Umbilical cord (tissue), 2 donors: ENCODE results near the gene AMIGO2. TPM values are rescaled to one million over a fixed set of nuclear protein-coding genes. Genes with fewer than 3 reads are reported as not detected.
"Not testable (repeated sequence)": the region's sequence is repeated elsewhere in the genome, so short reads cannot be mapped to it uniquely, and the experiment has no call there.

Experiments
- DNase-seq: peaks from one replicate; pipeline ENCODE4 v3.0.0-alpha.2; 2015; ENCODE audit warnings: low spot score
- total RNA-seq: library from RNA; depleted of rRNA; stranded (reverse); fragments of >200 nt; gene quantifications from one replicate; pipeline ENCODE4 v1.2.3, GENCODE V29; 2014; ENCODE audit warnings: low replicate concordance; ENCODE audit not compliant: insufficient read depth

Gene AMIGO2, protein sequence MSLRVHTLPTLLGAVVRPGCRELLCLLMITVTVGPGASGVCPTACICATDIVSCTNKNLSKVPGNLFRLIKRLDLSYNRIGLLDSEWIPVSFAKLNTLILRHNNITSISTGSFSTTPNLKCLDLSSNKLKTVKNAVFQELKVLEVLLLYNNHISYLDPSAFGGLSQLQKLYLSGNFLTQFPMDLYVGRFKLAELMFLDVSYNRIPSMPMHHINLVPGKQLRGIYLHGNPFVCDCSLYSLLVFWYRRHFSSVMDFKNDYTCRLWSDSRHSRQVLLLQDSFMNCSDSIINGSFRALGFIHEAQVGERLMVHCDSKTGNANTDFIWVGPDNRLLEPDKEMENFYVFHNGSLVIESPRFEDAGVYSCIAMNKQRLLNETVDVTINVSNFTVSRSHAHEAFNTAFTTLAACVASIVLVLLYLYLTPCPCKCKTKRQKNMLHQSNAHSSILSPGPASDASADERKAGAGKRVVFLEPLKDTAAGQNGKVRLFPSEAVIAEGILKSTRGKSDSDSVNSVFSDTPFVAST
- 56.6 TPM for total RNA-seq

DNA sequence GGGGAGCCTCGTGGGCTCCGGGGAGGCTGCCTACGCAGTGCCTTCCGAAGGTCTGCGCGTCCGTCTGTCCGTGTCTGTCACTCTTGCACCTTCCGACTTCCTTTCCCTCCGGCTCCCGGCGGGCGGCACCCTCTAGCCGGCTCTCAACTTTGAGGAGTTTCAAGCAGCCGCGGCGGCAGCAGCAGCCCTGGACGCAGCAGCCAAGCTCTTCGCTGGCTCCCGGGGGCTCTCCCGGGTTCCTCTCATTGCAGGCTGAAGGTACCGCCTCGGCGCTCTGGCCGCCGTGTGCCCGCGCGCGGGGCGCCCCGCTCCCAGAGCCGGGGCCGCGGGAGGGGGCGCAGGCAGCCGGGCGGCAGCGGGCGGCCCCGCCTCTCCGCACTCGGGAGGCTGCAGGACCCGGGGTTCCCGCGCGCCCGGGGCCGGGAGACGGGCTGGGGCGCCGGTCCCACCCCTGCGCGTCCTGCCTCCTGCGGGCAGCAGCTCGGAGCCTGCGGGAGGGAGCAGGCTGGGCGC lies at the start of gene AMIGO2, which contains the start of gene PCED1B:
Gene AMIGO2, minus strand, starts transcription at position 492 of the 513 bp plus-strand sequence. CDS start 957 bp downstream, outside the sequence.
Gene PCED1B, plus strand, starts transcription at position 154 of the 513 bp plus-strand sequence. CDS start 155,443 bp downstream, outside the sequence.
- DNase-seq, result peak; percentile 77

GRCh38 chr12:47126246-47126645 lies 46.5 kb upstream of the AMIGO2 start:
- no peak for DNase-seq

DNA sequence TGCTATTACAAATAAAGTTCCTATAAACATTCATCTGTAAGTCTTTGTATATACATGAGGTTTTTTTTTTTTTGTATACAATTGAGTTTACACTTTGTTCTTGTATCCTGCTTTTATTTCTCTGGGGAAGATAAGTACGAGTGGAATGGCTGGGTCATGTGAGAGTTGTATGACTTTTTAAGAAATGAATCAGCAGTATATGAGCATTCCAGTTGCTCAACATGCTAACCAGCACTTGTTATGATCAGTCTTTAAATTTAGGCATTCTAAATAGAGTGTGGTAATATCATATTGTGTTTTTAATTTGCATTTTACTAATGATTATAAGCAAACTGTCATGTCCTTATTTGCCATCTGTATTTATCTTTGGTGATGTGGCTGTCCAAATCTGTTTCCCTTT lies 44.7 kb upstream of the AMIGO2 start:
- DNase-seq, result no peak

- no peak for DNase-seq
Measured at GRCh38 chr12:47123730-47124129, 44.0 kb upstream of the AMIGO2 start.

- no peak for DNase-seq
Measured at GRCh38 chr12:47122602-47123001, 42.8 kb upstream of the AMIGO2 start.

GRCh38 chr12:47121146-47121545 lies 41.4 kb upstream of the AMIGO2 start:
- no peak for DNase-seq

DNA sequence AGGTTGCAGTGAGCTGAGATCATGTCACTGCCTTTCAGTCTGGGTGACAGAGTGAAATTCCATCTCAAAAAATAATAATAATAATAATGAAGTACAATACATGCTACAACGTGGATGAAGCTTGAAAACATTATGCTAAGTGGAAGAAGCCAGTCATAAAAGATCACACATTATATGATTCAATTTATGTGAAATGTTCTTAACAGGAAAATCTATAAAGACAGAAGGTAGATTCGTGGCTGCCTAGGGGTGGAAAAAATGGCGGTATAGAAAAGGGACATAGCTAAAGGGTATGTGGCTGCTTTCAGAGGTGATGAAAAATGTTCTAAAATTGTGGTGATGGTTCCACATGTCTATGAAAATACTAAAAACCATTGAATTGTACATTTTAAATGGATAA lies 41.0 kb upstream of the AMIGO2 start:
- DNase-seq, result no peak

- not testable (repeated sequence) for DNase-seq
Measured at GRCh38 chr12:47117305-47117704, 37.5 kb upstream of the AMIGO2 start.

DNA sequence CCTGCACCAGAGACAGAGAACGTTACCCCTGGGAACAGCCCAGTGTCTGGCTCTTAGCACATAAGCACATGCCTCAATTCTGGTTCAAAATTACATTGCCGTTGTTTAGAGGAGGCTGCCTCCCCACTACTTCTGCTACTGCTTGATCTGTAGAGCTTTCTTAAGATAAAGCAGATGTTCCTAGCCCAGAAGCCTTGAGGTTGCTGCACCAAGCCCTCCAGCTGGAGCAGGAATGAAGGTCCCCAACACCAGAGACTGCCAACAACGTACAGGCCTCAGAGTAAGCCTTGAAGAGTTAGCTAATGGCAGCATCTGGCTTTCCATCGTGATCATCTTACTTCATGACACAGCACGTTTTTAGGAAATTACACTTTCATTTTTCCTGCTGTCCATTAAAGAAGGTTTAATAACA lies 34.7 kb upstream of the AMIGO2 start:
- DNase-seq, result peak; percentile 39

GRCh38 chr12:47112679-47113078 lies 32.9 kb upstream of the AMIGO2 start:
- DNase-seq, result no peak

GRCh38 chr12:47111854-47112253 lies 32.1 kb upstream of the AMIGO2 start:
- no peak for DNase-seq

DNA sequence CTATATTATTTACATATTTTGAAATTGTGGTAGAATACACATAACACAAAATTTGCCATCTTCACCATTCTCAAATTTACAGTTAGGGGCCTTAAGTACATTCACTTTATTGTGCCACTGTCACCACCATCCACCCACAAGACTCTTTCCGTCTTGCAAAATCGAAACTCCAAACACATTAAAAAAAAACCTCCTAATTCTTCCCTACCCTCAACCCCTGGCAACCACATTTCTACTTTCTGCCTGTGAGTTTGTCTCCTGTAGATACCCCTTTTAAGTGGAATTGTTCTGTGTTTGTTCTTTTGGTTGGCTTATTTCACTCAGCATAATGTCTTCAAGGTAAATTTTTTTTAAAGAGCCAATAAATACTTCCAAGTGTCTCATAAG lies 31.6 kb upstream of the AMIGO2 start:
- no peak for DNase-seq

- DNase-seq, result no peak
Measured at GRCh38 chr12:47110718-47111391, 31.1 kb upstream of the AMIGO2 start.

GRCh38 chr12:47110011-47110541 lies 30.3 kb upstream of the AMIGO2 start:
- DNase-seq, result no peak

DNA sequence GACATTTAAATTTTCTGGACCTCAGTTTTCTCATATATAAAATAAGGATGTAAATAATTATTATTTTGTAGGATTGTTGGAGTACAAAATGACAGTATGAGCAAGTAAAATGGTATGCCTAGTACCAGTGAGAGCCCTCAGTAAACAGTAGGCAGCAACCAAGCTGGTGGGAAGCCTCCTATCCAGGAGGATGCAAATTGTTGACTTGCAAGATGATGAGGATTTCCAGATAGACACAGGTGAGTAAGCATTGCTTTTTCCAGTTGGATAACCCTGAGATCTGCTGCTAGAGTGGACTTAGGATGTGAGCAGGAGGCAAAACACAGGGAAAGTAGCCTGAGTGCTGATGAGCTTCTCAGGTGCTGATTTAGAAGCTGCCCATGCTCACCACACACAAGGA lies 28.2 kb upstream of the AMIGO2 start:
- no peak for DNase-seq

- no peak for DNase-seq
Measured at GRCh38 chr12:47107446-47107845, 27.7 kb upstream of the AMIGO2 start.

DNA sequence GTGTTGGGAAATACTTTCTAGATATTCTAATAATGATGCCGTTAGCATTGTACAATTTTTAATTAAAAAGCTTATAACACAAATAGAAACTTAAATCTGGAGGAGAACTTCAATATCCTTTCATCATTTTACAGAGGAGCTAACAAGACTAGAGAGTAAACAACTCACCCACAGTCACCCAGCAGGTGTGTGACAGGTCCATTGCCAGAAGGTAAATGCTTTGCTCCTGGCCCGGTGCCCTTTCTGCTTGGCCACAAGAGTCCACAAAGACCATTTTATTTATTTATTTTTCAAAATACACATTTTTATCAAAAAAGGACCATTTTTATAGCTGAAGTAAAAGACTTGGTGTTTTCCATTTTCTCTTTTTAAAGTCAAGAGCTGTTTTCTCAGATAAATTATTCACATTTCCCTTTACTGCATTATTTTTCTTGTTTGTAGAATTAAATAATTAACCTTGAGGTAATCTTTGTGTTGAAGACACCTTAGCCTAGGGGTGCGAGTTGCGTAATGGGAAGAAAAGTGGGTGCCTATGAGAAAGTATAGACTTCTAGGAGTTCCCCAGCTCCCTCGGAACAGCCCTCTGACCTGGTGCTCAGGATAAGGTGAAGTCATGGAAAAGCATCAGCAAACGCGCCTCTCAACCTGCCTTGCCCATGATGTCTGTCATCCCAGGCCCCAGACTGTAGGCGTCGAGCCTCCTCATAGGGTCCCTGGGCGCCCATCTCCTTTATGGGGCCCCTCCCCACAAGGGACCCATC lies 26.3 kb upstream of the AMIGO2 start:
- DNase-seq, result no peak

GRCh38 chr12:47102845-47103651 lies 23.3 kb upstream of the AMIGO2 start:
- DNase-seq, result peak; percentile 86

GRCh38 chr12:47102406-47102805 lies 22.6 kb upstream of the AMIGO2 start:
- DNase-seq, result no peak

GRCh38 chr12:47100160-47100559 lies 20.4 kb upstream of the AMIGO2 start:
- no peak for DNase-seq
